ENCODE measurements around the gene CABCOCO1.
A peak's percentile ranks its signal among the peaks of the same experiment; 100 is the strongest.

The CABCOCO1 gene

DNA sequence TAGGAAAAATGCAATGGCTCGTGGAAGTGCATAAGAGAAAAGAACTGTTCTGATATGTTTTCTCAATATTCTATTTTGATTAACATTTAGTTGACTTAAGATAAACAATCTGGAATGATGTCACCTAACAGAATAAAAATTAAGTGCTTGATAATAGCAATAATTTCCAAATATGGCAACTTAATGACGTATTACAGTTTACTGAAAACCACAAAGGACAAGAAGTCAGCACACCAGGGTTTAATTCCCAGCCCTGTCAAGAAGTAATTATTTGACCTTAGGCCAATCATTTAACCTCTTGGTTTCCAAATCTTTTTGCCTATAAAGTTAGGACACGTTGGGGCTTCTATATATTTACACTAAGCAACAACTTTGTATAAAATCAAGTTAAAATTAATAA, 95.7 kb downstream of the CABCOCO1 start:
- no peak for DNase-seq

DNA sequence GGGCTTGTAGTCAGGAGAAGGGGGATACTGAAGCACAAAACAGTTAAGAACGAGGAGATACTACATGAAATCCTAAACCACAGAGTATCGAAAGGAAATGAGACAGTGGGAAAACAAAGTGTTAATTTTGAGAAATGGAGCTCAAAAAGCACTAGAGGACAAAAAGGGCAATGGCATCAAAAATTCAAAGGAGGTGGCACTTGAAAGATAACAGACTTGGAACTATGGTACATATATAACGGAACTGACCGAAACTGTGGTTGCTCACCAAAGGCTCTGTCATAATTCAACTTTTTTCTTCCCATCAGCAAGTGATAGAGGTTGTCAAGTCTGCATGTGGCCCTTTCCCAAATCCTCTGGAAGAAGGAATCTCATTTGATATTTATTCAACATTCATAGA, 97.0 kb downstream of the CABCOCO1 start:
- no peak for DNase-seq

DNA sequence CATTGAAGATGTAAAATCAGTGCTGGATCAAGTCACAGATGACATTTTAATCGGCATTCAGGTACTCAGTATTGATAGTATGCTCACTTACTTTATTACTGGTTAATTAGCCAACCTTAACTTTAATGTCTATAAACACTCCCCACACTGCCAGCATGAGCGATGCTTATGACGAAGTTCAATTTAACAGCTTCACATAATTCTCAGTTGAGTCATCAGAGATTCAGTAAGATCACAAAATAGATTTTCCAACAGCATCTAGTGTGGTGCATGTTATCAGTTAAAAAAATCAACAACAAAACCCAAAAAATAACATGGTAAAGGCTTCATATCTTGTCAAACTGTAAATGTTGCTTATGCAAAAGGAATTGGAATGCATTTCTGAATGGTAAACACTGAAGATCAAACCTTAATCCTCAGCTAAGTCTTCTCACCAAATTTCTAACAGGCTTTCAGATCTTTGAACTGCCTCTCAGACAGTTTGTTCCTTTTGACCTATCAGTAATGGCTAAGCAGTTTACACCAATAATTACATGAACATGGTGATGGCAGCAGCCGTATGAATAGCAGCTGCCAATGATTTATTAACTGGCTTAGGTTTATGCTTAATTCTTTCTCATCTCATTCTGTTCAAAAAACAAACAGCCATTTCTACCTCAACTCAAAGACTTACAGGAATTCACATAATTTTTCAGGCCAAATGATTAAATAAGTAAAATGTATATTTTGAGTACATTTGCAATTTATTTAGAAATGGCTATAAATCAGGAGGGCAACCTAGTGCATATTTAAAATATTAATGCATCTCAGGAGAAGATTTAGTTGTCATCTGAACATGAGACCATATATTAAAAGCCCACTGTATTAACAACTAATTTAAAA, 98.5 kb downstream of the CABCOCO1 start:
- peak; percentile 17 for DNase-seq

DNA sequence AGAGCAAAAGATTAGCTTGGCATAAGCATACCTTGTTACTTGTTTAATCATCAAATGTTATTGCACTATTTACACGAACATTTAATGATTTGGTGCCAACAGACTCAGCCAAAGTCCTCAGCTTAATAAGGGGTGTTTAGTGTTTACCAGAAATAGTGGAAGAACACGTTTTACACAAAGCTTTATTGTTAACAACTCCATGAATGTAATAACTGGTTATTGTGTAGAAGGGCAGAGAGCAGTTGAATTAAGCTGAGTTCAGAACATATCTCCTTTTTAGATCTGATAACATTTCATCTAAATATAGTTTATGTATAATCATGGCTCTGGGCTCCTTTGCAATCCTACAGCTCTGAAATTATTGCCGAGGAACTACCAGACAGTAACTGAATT, 99.1 kb downstream of the CABCOCO1 start:
- peak; percentile 27 for DNase-seq

DNA sequence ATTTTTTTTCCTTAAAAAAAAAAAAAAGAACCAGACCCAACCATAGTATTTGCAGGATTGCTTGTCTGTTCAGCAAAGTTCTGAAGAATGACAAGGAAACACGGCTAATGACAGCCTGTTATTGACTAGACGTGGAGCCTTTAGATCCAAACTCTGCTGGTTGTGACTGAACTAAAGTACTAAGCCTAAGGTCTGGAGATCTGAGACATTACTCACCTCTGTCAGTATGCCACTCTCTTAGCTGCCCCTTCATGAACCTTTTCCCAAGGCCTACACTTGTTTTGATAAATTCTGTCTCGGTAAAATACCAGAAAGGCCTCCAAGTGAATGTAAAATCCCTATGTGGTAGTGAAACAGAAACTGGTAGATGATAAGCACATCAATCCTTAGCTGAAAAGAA, 101.0 kb downstream of the CABCOCO1 start:
- no peak for DNase-seq

DNA sequence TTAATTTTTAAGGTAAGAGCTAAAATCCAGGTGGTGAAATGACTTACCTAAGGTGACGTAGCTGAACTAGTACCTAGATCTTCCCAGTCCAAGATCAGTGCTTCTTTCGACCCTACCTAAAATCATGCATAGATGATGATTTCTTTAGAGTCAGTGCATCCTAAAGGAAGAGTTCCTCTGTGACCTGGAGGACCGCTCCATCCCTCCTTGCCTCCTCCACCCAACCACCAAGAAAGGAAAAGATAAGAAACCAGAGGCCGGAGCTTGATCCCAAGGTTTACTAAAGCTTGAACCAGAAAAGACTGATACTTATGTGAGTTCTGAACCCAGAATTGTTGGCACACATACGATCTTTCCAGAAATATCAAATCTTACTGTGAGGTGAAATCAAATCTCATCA, 101.8 kb downstream of the CABCOCO1 start:
- no peak for DNase-seq

DNA sequence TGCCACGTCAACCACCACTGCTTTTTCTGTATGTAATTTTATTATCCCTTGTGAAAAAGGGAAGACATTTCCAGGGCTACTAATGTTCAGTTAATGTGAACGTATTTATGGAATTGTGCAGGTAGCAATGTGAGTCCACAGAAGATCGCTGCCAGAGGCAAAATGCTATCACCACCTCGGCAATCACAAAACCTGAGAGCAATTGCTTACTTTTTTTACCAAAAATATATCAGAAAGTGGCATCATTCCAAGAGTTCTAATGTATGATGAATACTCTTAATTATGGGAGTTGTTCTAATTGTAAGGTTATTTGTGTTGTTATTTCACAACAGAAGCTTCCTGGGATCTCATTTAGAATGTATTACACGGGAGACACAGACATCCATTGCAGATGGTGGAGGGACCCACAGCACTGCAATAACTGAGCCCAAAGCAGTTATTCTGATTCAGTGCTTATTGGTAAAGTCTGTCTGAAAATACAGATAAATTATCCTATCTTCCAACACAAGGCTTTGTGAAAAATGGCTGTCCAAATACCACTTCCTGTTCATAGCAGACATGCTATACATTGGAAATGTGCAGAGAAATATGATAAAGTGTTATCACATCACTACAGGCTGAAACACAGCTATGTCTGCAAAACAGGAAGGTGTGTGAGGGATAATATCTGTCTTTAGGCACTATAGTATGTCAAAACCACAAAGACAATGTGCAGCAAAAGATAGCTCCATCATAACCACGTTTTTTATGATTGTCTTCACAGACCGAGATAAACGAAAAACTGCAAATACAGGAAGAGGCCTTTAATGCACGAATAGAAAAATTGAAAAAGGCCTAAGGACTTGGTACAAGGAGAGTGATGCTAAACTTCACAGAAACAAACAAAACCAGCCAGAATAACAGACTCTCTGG, 102.7 kb downstream of the CABCOCO1 start:
- no peak for DNase-seq

DNA sequence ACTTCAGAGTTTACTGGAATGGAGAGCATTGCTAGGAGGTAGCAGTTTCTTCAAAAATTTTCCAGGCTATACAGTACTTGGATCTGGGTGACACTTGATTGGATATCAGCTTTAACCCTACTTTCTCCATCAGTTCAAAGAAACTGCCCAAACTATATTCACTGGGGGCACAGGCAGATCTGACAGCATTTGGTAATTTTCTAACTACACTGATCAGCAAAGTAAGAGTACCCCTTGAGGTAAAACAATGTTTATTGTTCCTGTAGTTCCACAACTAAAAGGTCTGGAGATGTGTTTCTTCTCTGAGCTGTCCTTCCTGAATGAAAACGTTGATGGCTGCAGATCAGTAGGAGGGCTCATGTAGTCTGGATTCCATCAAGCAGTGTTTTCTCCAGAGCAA, 104.2 kb downstream of the CABCOCO1 start:
- DNase-seq: no peak

DNA sequence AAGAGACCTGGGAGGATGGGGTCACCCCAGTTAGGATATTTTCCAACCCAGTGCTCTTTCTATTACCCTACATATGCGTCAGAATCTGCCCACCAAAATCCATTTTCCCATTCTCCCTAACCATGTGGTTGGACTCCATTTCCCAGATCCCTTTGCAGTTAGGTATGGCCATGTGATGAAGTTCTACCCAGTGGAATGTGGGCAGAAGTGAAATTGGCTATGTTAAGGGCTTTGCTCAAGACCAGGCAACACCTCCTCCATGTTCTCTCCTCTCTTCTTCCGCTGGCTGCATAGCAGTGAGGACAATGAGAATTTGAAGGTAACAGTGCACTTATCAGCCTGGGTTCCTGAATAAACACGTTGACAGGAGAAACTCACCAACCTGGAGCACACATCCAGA, 111.3 kb downstream of the CABCOCO1 start:
- DNase-seq: no peak

DNA sequence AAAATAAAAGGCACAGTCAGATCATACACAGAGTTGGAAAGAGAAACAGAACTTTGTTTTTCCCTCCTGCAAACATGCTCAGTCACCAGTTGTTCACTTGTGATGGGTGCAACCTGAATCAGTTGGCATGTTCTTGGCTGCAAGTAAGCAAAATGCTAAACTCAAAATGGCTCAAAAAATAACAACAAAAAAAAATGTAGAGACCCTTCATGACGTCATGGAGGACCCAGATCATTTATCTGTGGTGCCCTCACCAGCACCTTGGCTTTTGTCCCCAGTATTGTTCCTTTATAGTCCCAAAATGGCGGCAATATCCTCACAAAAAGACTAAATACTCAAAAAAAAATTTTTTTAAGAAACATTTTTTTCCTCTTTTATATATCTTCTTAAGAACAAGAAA, 112.4 kb downstream of the CABCOCO1 start:
- DNase-seq: no peak

DNA sequence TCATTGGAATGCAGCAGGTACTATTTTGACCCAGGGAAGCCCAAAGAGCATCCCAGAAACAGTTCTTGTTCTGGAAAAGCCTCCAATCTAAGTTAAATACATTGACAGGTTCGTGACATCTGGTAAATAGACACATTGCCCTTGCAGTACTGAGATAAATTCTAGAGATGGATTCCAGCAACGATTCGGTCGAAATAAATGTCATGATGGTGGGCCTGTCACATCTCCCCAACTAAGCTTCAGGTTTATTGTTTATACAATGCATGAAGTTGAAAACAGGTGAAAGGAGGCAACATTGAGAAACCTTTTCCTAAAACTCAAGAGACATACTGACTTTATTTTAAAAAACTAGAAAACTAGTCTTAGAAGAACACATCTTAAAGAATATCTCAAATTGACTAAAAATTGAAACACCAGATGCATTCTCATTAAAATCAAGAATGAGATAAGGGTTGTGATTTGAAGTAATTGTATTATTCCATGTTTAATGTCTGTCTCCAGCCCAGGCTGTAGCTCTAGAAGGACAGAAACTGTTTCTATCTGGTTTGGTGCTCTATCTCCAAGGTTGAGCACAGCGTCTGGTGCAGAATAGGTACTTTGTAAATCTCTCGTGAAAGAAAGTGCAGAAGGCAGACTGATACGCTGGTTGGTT, 114.0 kb downstream of the CABCOCO1 start:
- DNase-seq: no peak

DNA sequence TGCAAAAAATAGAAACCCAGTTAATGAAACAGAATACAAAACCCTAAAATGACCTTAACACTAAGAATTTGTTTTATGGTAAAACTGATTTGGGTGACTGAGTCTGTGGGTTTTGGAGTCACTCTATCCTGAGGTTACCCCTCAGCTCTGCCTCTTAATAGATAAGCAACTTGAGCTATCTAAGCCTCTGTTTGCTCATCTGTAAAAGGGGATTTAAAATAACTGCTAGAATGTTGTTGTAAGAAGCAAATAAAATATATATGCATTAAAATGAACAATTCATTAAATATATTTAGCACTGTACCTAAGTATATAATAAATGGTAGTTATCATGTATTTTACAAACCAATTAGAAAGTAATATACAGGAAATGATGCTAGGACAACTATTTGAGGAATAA, 115.4 kb downstream of the CABCOCO1 start:
- no peak for DNase-seq

DNA sequence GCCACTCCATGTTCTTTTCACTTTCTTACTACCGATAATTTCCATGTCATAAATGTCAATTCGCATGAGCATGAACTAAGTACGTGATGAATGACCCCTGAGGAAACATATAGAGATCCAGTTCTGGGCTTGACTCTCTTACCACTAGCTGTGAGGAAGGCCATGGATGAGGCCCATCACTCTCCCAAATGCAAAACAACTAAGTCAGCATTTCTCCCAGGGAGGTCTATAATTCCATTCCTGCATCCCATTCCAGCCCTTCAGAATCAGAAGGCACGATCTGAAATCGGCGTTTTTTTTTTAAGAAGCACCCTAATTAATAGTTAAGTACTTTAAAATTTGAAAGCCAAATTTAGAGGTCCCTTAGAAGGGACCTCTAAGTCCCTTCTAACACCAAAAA, 116.5 kb downstream of the CABCOCO1 start:
- DNase-seq: no peak

DNA sequence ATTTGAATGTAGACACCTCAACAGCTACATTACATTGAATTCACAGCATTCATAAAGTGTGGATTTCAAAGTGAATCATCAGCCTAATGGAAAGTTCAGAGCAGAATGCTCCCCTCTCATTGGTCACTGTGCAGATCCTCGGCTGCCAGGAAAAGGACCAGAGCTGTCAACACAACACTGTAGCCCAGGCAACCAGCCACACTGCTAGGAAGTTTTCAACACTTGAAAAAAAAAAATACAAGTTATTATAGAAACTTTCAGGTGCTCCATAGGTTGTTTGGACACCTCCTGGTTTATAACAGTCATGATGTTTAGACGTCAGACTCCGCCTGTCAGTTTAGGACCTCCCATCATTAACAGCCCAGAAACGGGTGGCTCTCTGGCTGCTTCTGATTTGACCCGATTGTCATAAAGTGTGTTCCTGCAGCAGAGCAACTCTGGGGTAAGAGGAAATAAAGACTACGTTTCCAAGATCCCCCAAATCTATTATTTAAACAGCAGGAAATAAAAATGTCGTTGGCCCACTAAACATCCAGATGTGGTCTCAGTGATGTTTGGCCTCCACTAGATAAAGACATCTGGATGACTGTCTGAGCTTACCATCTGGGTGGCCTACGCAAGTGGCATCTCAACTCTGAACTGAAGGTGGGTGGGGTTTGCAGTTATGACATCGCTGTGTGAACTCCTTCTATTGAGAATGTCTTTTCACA, 117.4 kb downstream of the CABCOCO1 start:
- no peak for DNase-seq

DNA sequence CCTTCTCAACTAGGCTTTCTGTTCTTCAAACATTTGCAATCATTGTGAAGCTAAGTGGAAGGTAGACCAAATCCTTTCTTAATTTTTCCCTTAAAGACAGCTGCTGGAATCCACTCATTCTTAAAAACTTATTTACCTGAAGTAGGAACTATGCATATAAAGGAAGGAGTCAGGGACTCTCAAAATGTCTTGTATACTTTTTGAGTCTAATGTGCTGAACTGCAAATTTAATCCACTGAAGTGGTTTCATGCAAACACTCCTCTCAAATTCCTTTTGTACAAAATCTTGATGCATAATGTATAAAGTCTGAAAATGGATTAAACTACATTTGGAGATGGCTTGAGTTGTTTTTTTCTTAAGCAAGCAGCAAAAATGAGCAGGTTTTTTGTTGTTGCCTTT, 118.0 kb downstream of the CABCOCO1 start:
- no peak for DNase-seq

DNA sequence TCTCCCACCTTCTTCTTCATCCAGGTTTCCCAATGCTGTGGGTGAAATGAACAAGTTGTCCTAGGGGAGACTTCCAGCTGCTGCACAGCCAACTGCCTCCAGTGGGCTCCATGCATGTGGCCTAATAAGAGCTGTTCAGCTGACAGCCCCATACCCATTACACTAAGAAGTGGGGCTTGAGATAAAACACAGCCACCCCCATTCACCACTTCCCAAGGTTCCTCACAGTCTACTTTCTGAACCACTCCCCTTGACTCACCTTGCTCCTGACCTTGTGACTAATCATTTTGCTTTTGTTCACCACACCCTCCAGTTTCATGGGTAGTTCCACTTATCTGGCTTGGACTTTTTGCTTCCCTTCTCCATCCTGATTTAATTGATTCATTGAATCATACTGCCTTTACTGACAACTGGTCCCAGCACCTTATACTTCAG, 119.3 kb downstream of the CABCOCO1 start:
- no peak for DNase-seq

DNA sequence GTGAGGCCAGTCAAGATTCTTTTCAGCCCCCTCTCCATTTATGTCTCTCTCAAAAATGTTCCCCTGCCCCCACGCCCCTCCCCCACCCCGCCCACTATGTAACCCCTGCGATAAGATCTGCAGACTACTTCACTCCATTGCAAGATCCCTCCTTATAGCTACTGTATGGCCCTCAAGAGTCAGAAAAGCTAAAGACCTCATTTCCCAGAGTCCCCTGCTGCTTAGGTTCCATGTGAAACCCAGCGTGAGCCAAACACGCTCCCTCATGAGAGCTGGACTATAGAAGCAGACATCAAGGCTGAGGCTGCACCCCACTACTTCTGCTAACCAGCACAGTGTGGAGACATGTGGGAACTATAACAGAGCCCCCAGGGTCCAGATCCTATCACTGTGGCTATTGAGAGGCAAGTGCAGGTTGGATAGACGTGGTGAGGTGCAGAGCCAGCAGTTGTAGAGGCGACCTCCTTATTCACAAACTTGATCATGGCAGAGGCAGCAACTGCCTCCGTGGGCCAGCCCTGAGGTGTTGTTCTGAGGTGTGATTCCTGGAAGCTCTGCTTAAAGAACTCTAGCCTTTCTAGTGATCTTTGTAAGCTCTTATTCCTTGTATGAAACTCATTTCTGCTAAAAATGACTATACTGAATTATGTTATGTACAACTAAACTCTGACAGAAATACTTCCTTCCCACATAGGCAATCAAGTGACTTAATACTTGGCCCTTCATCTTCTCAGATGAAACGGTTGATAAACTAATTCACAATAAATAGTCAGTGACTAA, 121.8 kb downstream of the CABCOCO1 start:
- no peak for DNase-seq

DNA sequence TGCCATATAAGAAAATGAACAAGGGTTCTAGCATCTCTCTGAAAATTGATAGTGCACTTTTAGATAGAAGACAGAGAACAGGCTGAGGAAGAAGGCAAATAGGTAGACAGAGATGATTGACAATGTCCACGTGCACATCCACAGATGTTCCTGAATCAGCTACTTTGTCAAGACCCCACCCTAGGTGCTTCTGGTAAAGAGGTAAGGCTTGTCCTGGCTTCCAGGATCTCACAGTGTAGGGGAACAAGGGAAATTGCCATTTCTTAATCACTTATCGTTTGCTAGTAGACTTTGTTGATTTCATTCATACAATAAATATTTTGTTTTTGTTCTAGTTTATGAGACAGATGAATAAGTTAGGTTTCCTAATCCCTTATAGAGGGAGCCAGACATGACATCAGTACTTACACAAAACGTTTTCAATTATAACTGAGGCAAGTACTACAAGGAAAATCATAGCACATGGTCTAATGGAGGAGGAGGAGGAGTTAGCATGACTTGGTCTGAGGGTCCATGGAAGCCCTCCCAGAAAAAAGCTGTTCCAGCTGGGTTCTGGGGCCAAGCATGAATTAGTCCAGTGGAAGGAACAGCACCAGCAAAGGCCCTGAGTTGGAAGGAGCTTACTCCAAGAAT, 122.9 kb downstream of the CABCOCO1 start:
- no peak for DNase-seq

DNA sequence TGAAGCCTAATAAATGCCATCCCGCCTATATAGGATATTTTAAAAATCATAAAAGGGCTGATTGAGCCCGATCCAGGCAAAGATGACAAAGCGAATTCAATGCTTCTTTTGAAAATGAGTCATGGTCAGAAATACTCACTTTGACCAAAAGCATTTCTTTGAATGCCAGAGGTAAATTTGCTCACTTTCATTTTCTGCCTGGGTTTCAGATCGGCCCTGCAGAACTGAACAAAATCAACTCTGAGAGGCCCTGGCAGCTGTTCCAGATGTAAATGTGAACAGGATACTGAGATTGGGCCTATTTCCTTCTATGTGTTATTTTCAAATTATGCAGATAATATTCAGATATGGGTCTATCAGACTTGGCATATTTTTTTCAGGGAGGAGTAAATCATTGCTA, 124.0 kb downstream of the CABCOCO1 start:
- no peak for DNase-seq

DNA sequence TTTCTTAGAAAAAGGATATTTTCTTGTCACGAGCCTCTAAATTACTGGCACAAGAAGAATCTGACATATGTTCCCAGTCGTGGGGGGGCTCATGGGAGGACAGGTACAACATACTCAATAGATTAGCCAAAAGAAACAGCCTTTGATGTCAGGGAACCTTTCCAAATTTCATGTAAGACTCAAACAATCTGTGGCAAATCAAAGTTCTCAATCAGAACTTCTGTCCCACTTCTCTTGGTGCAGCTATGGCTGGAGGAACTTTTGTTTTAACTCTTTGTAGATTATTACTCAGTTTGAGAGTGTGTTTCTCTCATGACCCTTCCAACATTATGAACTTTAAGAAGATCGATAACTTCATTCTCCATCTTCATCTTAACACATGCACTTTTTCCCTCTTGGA, 124.4 kb downstream of the CABCOCO1 start:
- no peak for DNase-seq

DNA sequence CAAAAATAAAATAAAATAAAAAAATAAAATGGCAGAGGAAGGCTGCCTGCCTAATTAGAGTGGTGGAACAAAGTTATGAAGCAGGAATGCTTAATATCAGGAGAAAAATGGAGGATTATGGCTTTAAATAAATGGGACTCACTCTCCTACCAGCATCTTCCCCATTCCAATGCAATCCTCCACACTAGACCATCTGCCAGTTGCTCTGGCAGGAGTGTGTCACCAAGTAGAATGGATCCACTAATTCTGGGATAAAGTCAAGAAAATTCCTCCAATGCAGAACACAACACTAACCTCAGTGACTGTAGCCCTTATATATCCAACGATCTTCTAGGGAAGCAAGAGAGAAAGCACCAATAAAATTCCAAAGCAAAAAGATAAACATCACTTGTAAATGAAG, 126.3 kb downstream of the CABCOCO1 start:
- no peak for DNase-seq

DNA sequence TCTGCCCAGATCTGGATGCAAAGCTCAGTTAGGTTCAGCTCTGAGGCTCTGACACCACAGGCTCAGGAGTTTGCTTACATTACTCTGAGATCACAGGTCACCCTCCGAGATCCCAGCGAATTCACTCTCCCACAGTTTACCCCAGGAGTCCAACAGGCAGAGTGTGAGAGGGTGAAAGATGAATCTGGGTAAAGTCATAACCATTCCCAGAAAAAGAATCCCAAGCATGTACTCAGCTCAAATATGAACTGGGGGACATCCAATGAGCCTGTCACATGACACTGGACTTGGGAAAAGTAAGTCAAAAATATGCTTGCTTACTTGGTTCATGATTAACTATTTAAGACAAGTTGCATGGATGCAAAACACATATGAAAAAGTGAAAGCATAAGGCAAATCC, 128.5 kb downstream of the CABCOCO1 start:
- no peak for DNase-seq

Measured in NCI-H774 (cell line).